ENCODE data around the gene PDE6D. TPM values are rescaled to one million over a fixed set of nuclear protein-coding genes. Genes with fewer than 3 reads are reported as not detected.

PDE6D gene

DNA sequence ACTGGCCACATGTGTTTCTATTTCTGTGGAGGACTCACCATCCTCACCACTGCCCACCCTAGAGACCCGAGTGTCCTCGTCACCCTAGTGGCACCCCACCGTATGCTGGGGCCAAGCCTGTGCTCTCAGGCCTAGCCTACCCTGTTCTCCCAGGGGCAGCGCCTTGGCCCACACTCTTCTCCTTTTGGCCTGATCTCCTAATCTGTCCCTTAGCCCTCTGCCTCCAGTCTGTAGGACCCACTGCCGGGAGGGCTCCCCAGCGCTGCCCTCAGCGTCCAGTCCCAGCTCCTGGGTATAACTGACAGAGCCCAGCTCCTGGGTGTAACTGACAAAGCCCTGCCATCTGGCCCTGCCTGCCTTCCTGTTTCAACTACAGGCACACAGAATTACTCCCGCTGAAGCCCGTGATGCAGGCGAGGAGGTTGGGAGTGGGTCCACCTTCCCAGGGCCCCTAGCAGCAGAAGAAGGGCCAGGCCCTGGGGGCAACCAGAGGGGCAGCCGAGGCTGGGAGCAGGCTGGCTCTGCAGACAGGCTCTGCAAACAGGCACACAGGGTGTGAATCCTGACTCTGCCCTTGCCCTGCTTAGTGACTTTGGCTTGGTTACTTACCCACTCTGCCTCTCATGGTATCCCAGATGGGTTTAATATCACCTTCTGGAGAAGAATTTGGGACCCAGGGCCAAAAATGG is 98.3 kb downstream of the PDE6D start:
- Histone ChIP-seq H2BK5ac (ENCODE audit: low read depth, low read length, poor library complexity, severe bottlenecking) (no peak overlapping the region), H3K18ac (ENCODE audit: low read depth in 1 of 2, low read length in 2 of 2) (peak overlapping the region; percentile 16 to 17), H2AFZ (ENCODE audit: low read depth, low read length) (no peak overlapping the region), H3K9me3 (ENCODE audit: control insufficient read depth, low read length) (no peaks in the 10 kb centered on the region), H2AK5ac (ENCODE audit: low read length, severe bottlenecking) (no peak overlapping the region), H3K79me1 (replicated peaks; ENCODE audit: low read length, poor library complexity, severe bottlenecking) (no peaks in the 10 kb centered on the region), H3K4me2 (ENCODE audit: low read length, poor library complexity, severe bottlenecking) (no peak overlapping the region), H3K4ac (ENCODE audit: low read depth in 1 of 2, low read length in 2 of 2) (no peak overlapping the region), H3K14ac (ENCODE audit: low read length in 2 of 2) (no peak overlapping the region), H3K23ac (ENCODE audit: low read length in 2 of 2) (no peak overlapping the region), H4K8ac (ENCODE audit: low read length) (peak overlapping the region; percentile 19), H3K4me1 (ENCODE audit: control insufficient read depth, insufficient read depth, low read depth, low read length) (peaks cover 16% of the 10 kb centered on the region), H2BK15ac (ENCODE audit: low read depth, poor library complexity, severe bottlenecking) (peak overlapping the region; percentile 33), H3K4me3 (ENCODE audit: insufficient read depth in 1 of 2, low read depth in 1 of 2, low read length in 2 of 2) (no peak overlapping the region), H3K27ac (ENCODE audit: low read length, poor library complexity, severe bottlenecking) (no peak overlapping the region), H2BK12ac (ENCODE audit: low read length in 2 of 2) (peak overlapping the region in 1 of 2 experiments; percentile 41), H2BK120ac (ENCODE audit: low read depth, low read length) (no peak overlapping the region), H3K36me3 (ENCODE audit: control insufficient read depth in 1 of 2, insufficient read depth in 2 of 2, low read depth in 1 of 2, low read length in 2 of 2) (no peaks in the 10 kb centered on the region), H4K91ac (ENCODE audit: low read length) (no peak overlapping the region), H3K9ac (ENCODE audit: low read length) (no peak overlapping the region), H3K27me3 (ENCODE audit: control insufficient read depth in 1 of 2, insufficient read depth in 1 of 2, low read length in 2 of 2) (no peaks in the 10 kb centered on the region)
- no peak for DNase-seq
- 94% methylated on average over 11 of the region's 11 CpGs for WGBS

Small RNAs within 50 kb of the gene (small RNA-seq; reads per million reads assigned to genes)
- gene AC073476.4 (ENCODE audit: low read depth) (not detected), gene RF00015 (ENCODE audit: low read depth) (not detected)

All from mesenchymal stem cell (in vitro differentiated cells and primary cell).